Uterus (tissue), 4 donors: Measurements from ENCODE around the gene SLIT3. TPM values are rescaled to one million over a fixed set of nuclear protein-coding genes. Genes with fewer than 3 reads are reported as not detected.
A peak's percentile ranks its signal among the peaks of the same experiment; 100 is the strongest.

ENCODE experiments used
- DNase-seq, 2 donors: peaks; one replicate each; pipeline ENCODE4 v3.0.0-alpha.2; 2019 to 2020
- H3K27ac ChIP-seq, 2 donors: fragments of 200-600 bp; sonication (generic); 1 replicate in 1 of 2; 2 replicates in 1 of 2; pipeline ENCODE4 v1.5.1; 2016 to 2018
- H3K27me3 ChIP-seq, 2 donors: fragments of 200-600 bp; sonication (generic); one replicate each; pipeline ENCODE4 v1.5.1; 2018 to 2019; ENCODE audit warnings: control low read depth in 1 of 2
- H3K36me3 ChIP-seq, 2 donors: fragments of 200-600 bp; sonication (generic); one replicate each; pipeline ENCODE4 v1.5.1; 2019; ENCODE audit warnings: control low read depth in 1 of 2
- H3K4me1 ChIP-seq, 2 donors: fragments of 200-600 bp; sonication (generic); one replicate each; pipeline ENCODE4 v1.5.1; 2018 to 2019; ENCODE audit warnings: control low read depth in 1 of 2
- H3K4me3 ChIP-seq, 2 donors: fragments of 200-600 bp; sonication (generic); 1 replicate in 1 of 2; 2 replicates in 1 of 2; pipeline ENCODE4 v1.5.1; 2018 to 2019; ENCODE audit warnings: mild to moderate bottlenecking in 1 of 2
- H3K9me3 ChIP-seq, 2 donors: fragments of 200-600 bp; sonication (generic); one replicate each; pipeline ENCODE4 v1.5.1; 2019; ENCODE audit warnings: control low read depth in 1 of 2
- POLR2A ChIP-seq, 2 donors: fragments of 450-650 bp; IDR thresholded peaks; one replicate each; pipeline ENCODE4 v1.6.1; 2016; ENCODE audit warnings: antibody characterized with exemption in 2 of 2, mild to moderate bottlenecking in 1 of 2, moderate library complexity in 1 of 2
- intact Hi-C: fragments of 100-400 bp; cut with DNase I; formaldehyde crosslinking; loops from one replicate; pipeline ENCODE4 v1.15.1; 2023; ENCODE audit warnings: low total_unique reads
- total RNA-seq, 4 donors: library from RNA; depleted of rRNA in 3 of 4; stranded (reverse); fragments of >200 nt in 3 of 4; gene quantifications; one replicate each; pipeline versions ENCODE4 v1.1.0 to v1.2.4, GENCODE V29; 2014 to 2023
- TF ChIP-seq, protein P1 (sequence below), 4 experiments: fragments of 200-600 bp in 2 of 4; fragments of 450-650 bp in 2 of 4; sonication (generic) in 2 of 4; IDR thresholded peaks; one replicate each; pipeline ENCODE4 v1.5.1; 2016 to 2019; ENCODE audit warnings: antibody characterized with exemption in 4 of 4, mild to moderate bottlenecking in 2 of 4, moderate library complexity in 1 of 4
- donor health status: DM: yes; HTN: yes; CAD: no.

The SLIT3 gene
- total RNA-seq, 4 donors from 2014 or later, result 9.4 to 62.2 (median 28.1) TPM

- Histone ChIP-seq H3K27ac (peak overlapping the region in 1 of 2 donors; percentile 14), H3K9me3 (no peaks in the 10 kb centered on the region), H3K4me1 (no peaks in the 10 kb centered on the region), H3K4me3 (no peak overlapping the region), H3K36me3 (no peaks in the 10 kb centered on the region), H3K27me3 (no peaks in the 10 kb centered on the region)
- no peak for DNase-seq
- TF ChIP-seq, protein P1, sequence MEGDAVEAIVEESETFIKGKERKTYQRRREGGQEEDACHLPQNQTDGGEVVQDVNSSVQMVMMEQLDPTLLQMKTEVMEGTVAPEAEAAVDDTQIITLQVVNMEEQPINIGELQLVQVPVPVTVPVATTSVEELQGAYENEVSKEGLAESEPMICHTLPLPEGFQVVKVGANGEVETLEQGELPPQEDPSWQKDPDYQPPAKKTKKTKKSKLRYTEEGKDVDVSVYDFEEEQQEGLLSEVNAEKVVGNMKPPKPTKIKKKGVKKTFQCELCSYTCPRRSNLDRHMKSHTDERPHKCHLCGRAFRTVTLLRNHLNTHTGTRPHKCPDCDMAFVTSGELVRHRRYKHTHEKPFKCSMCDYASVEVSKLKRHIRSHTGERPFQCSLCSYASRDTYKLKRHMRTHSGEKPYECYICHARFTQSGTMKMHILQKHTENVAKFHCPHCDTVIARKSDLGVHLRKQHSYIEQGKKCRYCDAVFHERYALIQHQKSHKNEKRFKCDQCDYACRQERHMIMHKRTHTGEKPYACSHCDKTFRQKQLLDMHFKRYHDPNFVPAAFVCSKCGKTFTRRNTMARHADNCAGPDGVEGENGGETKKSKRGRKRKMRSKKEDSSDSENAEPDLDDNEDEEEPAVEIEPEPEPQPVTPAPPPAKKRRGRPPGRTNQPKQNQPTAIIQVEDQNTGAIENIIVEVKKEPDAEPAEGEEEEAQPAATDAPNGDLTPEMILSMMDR (IDR thresholded peaks at IDR 0.05), result no peak
- TF ChIP-seq POLR2A (IDR thresholded peaks at IDR 0.05), result no peak
- intact Hi-C loops, result no loop called here
Observed at GRCh38 chr5:169100735-169101075, 200.2 kb downstream of the SLIT3 start.

DNA sequence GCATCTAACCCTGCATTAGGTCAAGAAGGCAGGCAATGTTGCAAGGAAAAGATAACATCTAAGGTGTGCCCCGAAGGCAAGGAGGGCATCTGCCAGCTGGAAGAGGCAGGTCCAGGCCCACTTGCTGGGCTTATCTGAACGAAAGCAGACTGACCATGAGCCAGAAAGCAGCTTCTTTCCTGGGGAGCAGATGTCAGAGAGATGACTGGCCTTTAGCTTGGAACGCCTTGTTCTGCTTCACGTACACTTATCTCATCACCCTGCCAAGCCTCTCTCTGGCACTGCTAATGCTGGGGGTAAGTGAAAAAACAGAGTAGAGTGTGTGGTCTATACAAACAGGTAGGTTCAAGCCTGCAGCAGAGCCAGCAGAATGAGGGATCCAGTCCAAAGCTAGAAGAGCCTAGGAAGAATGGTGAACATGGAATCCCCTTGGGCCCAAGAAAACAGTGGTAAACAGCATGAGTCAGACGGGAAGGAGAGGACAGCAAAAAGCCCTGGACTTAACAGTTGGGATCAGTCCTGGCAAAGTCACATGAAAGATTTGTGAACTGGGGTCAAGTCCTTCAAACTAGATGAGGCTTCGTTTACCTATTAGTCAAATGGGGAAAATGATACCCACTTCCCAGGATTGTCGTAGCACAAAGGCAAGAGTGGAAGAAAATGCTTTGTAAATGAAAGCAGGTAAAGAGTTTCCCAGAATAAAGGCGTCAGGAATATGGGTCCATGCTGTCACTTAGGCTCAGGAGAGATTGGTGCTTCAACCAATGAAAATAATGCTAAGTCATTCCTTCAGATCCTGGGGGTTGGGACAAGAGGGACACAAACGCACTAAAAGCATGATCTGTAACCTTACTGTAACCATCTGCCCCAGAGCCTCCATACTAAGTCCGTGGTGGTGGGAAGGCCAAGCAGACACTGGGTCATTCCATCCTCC lies 200.9 kb downstream of the SLIT3 start:
- no peak overlapping the region for H3K4me3 ChIP-seq
- TF ChIP-seq, protein P1 (IDR thresholded peaks at IDR 0.05), result no peak
- no peak for TF ChIP-seq POLR2A (IDR thresholded peaks at IDR 0.05)
- H3K27ac ChIP-seq, result peak overlapping the region in 1 of 2 donors; percentile 14
- no peaks in the 10 kb centered on the region for H3K27me3 ChIP-seq
- DNase-seq, result no peak
- no peaks in the 10 kb centered on the region for H3K4me1 ChIP-seq
- H3K36me3 ChIP-seq, result no peaks in the 10 kb centered on the region
- no peaks in the 10 kb centered on the region for H3K9me3 ChIP-seq
- intact Hi-C loops, result no loop called here

GRCh38 chr5:169098331-169099121 lies 202.4 kb downstream of the SLIT3 start:
- TF ChIP-seq POLR2A (IDR thresholded peaks at IDR 0.05), result no peak
- no peak for DNase-seq
- intact Hi-C loops, result no loop called here
- Histone ChIP-seq H3K4me1 (no peaks in the 10 kb centered on the region), H3K36me3 (no peaks in the 10 kb centered on the region), H3K4me3 (no peak overlapping the region), H3K27ac (no peak overlapping the region), H3K9me3 (no peaks in the 10 kb centered on the region), H3K27me3 (no peaks in the 10 kb centered on the region)

GRCh38 chr5:169097374-169098326 lies 203.3 kb downstream of the SLIT3 start:
- intact Hi-C loops, result no loop called here
- no peaks in the 10 kb centered on the region for H3K36me3 ChIP-seq
- no peak overlapping the region for H3K4me3 ChIP-seq
- no peak for DNase-seq
- no peaks in the 10 kb centered on the region for H3K27me3 ChIP-seq
- no peak for TF ChIP-seq POLR2A (IDR thresholded peaks at IDR 0.05)
- TF ChIP-seq, protein P1 (IDR thresholded peaks at IDR 0.05), result no peak
- peak overlapping the region; percentile 3 to 17 for H3K27ac ChIP-seq
- no peaks in the 10 kb centered on the region for H3K9me3 ChIP-seq
- no peaks in the 10 kb centered on the region for H3K4me1 ChIP-seq

- no peak for TF ChIP-seq POLR2A (IDR thresholded peaks at IDR 0.05)
- TF ChIP-seq, protein P1 (IDR thresholded peaks at IDR 0.05), result no peak
- Histone ChIP-seq H3K36me3 (no peaks in the 10 kb centered on the region), H3K4me1 (no peaks in the 10 kb centered on the region), H3K9me3 (no peaks in the 10 kb centered on the region), H3K27ac (no peak overlapping the region), H3K4me3 (no peak overlapping the region), H3K27me3 (no peaks in the 10 kb centered on the region)
- DNase-seq, result no peak
- intact Hi-C loops, result no loop called here
Observed at GRCh38 chr5:169095976-169096375, 205.0 kb downstream of the SLIT3 start.
